NCI-H1694 treated with DMSO at 0.1 percent for 48 hours (cell line): ENCODE data around the gene TSPEAR.
A peak's percentile ranks its signal among the peaks of the same experiment; 100 is the strongest.

Source experiments
- DNase-seq: peaks from one replicate; lab custom pipeline; 2025; lab: John Stamatoyannopoulos, UW

Gene TSPEAR

GRCh38 chr21:44547656-44548331 is 163.6 kb downstream of the TSPEAR start:
- DNase-seq: peak; percentile 91

DNA sequence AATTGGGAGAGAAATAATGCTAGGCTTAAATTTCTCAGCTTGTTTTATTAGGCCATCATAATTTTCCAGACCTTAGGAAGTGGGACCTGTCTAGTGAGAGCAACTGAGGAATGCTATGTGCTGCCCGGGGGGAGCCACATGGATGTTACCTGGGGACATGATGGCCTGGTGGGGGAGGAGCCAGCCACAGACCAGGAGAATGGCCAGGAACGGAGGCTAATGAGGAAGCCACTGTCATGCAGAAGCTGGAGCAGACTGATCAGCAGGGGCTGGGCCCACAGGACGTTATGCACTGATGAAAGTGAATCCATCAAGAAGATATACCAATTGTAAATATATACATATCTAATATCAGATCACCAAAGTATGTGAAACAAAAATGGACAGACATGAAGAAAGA is 166.8 kb downstream of the TSPEAR start:
- DNase-seq: no peak

DNA sequence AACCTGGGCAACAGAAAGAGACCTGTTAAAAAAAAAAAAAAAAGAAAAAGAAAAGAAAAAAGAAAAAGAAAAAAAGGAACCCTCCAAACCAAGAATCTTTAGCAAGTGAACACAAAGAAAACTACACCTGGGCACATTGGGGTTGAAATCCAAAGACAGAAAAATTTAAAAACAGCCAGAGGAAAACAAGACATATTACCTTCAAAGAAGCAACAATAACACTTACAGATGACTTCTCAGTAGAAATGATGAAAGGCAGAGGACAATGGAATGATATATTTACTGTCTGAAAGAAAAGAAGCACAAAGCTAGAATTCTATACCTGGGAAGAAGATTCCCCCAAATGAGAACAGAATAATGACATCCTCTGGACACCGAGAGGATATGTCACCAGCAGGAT is 168.7 kb downstream of the TSPEAR start:
- DNase-seq: no peak

DNA sequence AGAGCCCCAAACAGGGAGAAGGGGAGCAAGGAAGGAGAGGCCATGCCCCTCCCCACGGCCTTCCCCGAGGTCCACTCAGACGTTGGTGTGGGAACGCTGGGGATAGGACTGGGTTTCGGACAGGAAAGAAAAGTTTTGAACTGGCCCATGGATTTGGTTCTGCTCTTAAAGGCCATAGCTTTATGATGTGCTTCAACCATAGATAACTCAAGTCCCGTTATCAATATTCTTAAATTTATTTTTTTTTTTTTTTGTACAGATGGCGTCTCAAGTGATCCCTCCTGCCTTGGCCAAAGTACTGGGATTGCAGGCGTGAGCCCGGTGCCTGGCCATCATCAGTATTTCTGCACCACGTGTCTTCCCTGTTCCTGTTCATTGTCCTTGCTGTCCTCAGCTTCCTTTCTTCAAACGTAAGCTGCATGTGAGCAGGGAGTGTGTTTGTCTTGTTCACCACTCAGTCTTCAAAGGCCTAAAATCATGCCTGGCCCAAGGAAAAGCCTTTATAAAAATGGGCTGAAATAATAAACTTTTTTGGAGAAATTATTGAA is 170.6 kb downstream of the TSPEAR start:
- DNase-seq: no peak

- DNase-seq: no peak
These were observed 171.2 kb downstream of the TSPEAR start, which contains the start of gene KRTAP10-1 for GRCh38 chr21:44539991-44540666. TSS of gene KRTAP10-1 (minus strand) at chr21:44540195. CDS start at chr21:44540150, 45 bp downstream.

DNA sequence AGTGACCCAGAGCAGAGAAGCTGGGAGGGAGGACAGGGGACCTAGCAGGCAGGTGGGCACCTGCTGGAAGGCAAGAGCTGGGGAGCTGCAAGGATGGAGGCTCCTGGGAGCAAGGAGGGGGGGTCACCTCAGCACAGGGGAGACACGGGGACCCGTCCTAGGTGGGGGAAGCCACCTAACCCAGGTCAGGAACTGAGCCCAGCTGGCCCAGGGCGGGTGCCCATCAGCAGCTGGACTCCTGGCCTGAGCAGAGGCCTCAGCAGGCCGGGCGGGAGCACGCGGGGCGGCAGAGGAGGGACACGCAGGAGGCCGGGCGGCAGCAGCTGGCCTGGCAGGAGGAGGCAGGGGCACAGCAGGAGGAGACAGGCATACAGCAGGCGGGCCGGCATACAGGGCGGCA is 172.3 kb downstream of the TSPEAR start:
- DNase-seq: no peak

- DNase-seq: no peak
These were observed 173.2 kb downstream of the TSPEAR start for GRCh38 chr21:44537930-44538911.

- DNase-seq: no peak
These were observed 175.4 kb downstream of the TSPEAR start for GRCh38 chr21:44535963-44536362.

- no peak for DNase-seq
These were observed 176.7 kb downstream of the TSPEAR start for GRCh38 chr21:44534688-44535087.

GRCh38 chr21:44533891-44534627 is 177.3 kb downstream of the TSPEAR start:
- DNase-seq: no peak

GRCh38 chr21:44533121-44533890 is 178.1 kb downstream of the TSPEAR start:
- no peak for DNase-seq

- no peak for DNase-seq
These were observed 178.7 kb downstream of the TSPEAR start for GRCh38 chr21:44532712-44533111.

- DNase-seq: peak; percentile 47
These were observed 179.5 kb downstream of the TSPEAR start for GRCh38 chr21:44531606-44532564.

DNA sequence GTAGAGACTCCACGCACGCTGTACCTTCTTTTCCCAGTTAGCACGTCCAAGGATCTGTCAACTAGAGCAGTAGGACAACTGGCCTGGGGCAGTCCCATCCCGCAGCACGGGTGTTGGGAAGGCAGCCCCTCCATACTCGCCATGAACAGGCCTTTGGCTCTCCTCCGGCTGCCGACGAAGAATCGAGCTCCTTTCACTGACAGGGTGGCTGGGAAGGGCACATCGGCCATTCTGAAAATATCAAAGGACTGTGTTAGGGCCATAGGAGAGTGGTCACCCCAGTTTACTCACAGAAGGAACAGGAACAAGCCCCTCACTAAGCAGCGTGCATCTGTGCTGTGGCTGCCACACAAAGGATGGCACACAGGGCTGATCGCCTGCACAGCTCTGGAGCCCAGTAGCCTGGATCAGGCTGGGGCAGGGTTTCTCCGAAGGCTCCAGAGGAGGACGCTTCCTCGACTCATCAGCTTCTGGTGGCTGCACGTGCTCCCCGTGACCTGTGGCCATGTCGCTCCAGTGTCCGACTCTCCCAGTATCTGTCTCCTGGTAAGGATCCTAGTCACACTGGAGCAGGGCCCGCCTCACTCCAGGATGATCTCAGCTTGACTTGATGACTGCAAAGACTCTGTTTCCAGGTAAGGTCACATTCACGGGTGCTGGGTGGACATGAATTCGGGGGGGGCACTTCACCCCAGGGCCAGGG is 180.3 kb downstream of the TSPEAR start:
- DNase-seq: no peak

DNA sequence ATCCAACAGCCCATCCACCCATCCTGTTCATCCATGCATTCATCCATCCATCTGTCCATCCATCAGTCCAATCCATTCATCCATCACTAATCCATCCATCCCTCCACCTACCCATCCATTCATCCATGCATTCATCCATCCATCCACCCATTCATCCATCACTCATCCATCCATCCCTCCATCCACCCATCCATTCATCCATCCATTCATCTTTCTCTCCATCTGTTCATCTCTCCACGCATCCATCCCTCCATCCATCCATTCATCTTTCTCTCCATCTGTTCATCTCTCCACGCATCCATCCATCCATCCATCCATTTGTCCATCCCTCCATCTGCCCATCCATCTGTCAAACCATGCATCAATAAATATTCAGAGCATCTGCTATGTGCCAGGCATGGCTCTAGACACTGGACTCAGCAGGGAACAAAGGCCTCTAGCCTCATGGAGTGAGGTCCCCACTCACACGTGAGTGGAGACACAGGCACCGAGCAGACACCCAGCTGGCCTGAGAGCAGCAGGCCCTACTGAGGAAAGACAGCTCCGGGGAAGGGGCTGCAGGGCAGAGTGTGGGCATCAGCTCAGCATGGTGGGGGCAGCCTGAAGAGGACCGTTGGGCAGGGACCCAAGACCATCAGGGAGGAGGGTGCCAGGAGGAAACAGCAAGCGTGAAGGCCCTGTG is 181.0 kb downstream of the TSPEAR start:
- peak; percentile 27 for DNase-seq

DNA sequence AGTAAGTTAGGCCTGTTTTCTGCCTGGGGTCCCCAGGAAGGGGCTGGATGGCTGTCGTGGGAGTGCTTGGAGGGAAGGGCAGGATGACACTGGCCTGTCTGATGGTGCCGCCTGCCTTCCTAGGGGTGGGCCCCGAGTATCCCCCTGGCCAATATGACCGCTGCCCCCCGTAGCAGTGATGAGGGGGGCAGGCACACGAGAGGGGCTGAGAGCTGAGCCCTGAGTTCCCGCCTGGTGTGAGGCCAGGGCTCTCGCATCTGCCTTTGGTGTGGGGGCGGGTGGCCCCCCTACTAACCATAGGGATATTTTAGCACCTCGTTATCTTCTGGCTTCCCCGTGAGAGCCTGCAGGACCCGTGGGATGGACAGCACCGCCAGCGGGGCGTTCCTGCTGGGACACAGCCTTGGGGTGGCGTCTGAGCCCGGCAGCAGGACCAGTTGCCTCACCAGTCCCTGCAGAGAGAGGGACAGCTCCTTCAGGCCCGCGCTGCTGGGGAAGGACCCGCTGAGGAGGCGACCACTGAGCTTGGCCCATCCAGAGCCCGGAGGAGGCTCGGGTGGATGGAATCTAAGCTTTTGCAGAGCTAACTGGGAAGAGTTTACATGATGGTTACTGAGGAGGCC is 181.8 kb downstream of the TSPEAR start:
- DNase-seq: no peak

- no peak for DNase-seq
These were observed 182.4 kb downstream of the TSPEAR start for GRCh38 chr21:44529011-44529421.

GRCh38 chr21:44528634-44528995 is 182.8 kb downstream of the TSPEAR start:
- DNase-seq: no peak
